OCI-LY3 (cell line): ENCODE results near the gene GALNT10.

Source experiments
- H2AFZ ChIP-seq: fragments of 200-600, 300-600 bp; shearing (Covaris generic); 2 replicates; pipeline ENCODE4 v1.6.0; 2014; ENCODE audit warnings: antibody characterized with exemption, low read depth, low read length
- H3K27ac ChIP-seq: fragments of 200-600, 300-600 bp; sonication (generic); 2 replicates; pipeline ENCODE4 v1.5.1; 2014; ENCODE audit warnings: mild to moderate bottlenecking, low read length, moderate library complexity, mixed read lengths
- H3K27me3 ChIP-seq: fragments of 200-600, 300-600 bp; sonication (generic); 2 replicates; pipeline ENCODE4 v1.6.1; 2014; ENCODE audit warnings: low read depth, low read length, mixed read lengths
- H3K36me3 ChIP-seq: fragments of 200-600, 300-600 bp; sonication (generic); replicated peaks from 2 replicates; pipeline ENCODE3; 2014; ENCODE audit warnings: low read depth, low read length, mixed read lengths
- H3K4me1 ChIP-seq: fragments of 300-600, 200-600 bp; sonication (generic); 2 replicates; pipeline ENCODE4 v1.6.1; 2014; ENCODE audit warnings: low read length, mixed read lengths
- H3K4me2 ChIP-seq: fragments of 200-600, 300-600 bp; sonication (generic); 2 replicates; pipeline ENCODE4 v1.6.1; 2014; ENCODE audit warnings: low read length, mixed read lengths
- H3K4me3 ChIP-seq: fragments of 300-600, 200-600 bp; sonication (generic); 2 replicates; pipeline ENCODE4 v1.5.1; 2014; ENCODE audit warnings: antibody characterized with exemption, mild to moderate bottlenecking, low read length, moderate library complexity
- H3K79me2 ChIP-seq: fragments of 300-600, 200-600 bp; shearing (Covaris generic); 2 replicates; pipeline ENCODE4 v1.6.1; 2014; ENCODE audit warnings: mild to moderate bottlenecking, low read length, mixed read lengths
- H3K9ac ChIP-seq: fragments of 300-600, 200-600 bp; shearing (Covaris generic); 2 replicates; pipeline ENCODE4 v1.6.0; 2014; ENCODE audit warnings: mild to moderate bottlenecking, low read length, moderate library complexity
- H3K9me3 ChIP-seq: fragments of 200-600, 300-600 bp; shearing (Covaris generic); 2 replicates; pipeline ENCODE4 v1.6.1; 2014; ENCODE audit warnings: low read length, mixed read lengths; ENCODE audit not compliant: insufficient read depth
- H4K20me1 ChIP-seq: fragments of 200-600, 300-600 bp; sonication (generic); 2 replicates; pipeline ENCODE4 v1.6.1; 2016; ENCODE audit warnings: low read length, mixed read lengths; ENCODE audit not compliant: insufficient read depth
- CTCF ChIP-seq: fragments of 200-600, 300-600 bp; sonication (generic); IDR thresholded peaks from 2 replicates; pipeline ENCODE4 v1.5.1; 2014; ENCODE audit warnings: antibody characterized with exemption, low read length, low read depth
- EZH2phosphoT487 ChIP-seq: fragments of 200-600 bp; shearing (Covaris generic); IDR thresholded peaks from 2 replicates; pipeline ENCODE4 v1.6.1; 2018; ENCODE audit warnings: antibody characterized with exemption, mixed run types, low read depth

GALNT10 gene

GRCh38 chr5:154406231-154406630, 215.7 kb downstream of the GALNT10 start:
- no peaks in the 10 kb centered on the region for H3K79me2 ChIP-seq
- H2AFZ ChIP-seq = no peak overlapping the region
- H3K9ac ChIP-seq = no peak overlapping the region

GRCh38 chr5:154406826-154407225, 216.3 kb downstream of the GALNT10 start:
- TF ChIP-seq CTCF (no peak), EZH2phosphoT487 (no peak)

More at GRCh38 chr5:154406231-154406630, 215.7 kb downstream of the GALNT10 start:
- H3K4me2 ChIP-seq = no peak overlapping the region
- no peaks in the 10 kb centered on the region for H3K27me3 ChIP-seq
- no peaks in the 10 kb centered on the region for H3K4me1 ChIP-seq
- H3K9me3 ChIP-seq = no peaks in the 10 kb centered on the region
- no peaks in the 10 kb centered on the region for H3K36me3 ChIP-seq
- H3K27ac ChIP-seq = no peak overlapping the region
- H4K20me1 ChIP-seq = no peaks in the 10 kb centered on the region
- no peak overlapping the region for H3K4me3 ChIP-seq
- TF ChIP-seq CTCF (no peak), EZH2phosphoT487 (no peak)

GRCh38 chr5:154408811-154409210, 218.3 kb downstream of the GALNT10 start:
- Histone ChIP-seq H3K79me2 (no peaks in the 10 kb centered on the region), H3K36me3 (no peaks in the 10 kb centered on the region), H3K27me3 (no peaks in the 10 kb centered on the region), H3K9me3 (no peaks in the 10 kb centered on the region), H3K9ac (no peak overlapping the region), H2AFZ (no peak overlapping the region), H4K20me1 (no peaks in the 10 kb centered on the region), H3K4me3 (no peak overlapping the region), H3K4me2 (no peak overlapping the region), H3K27ac (no peak overlapping the region), H3K4me1 (no peaks in the 10 kb centered on the region)
- no peak for TF ChIP-seq CTCF
- no peak for TF ChIP-seq EZH2phosphoT487

More at GRCh38 chr5:154406826-154407225, 216.3 kb downstream of the GALNT10 start:
- Histone ChIP-seq H3K36me3 (no peaks in the 10 kb centered on the region), H3K4me2 (no peak overlapping the region), H2AFZ (no peak overlapping the region), H3K27me3 (no peaks in the 10 kb centered on the region), H3K27ac (no peak overlapping the region), H3K4me1 (no peaks in the 10 kb centered on the region), H4K20me1 (no peaks in the 10 kb centered on the region), H3K9ac (no peak overlapping the region), H3K4me3 (no peak overlapping the region), H3K9me3 (no peaks in the 10 kb centered on the region), H3K79me2 (no peaks in the 10 kb centered on the region)

GRCh38 chr5:154409230-154409840, 218.8 kb downstream of the GALNT10 start:
- H3K9ac ChIP-seq = no peak overlapping the region
- TF ChIP-seq CTCF = no peak
- no peak for TF ChIP-seq EZH2phosphoT487
- H3K4me1 ChIP-seq = no peaks in the 10 kb centered on the region
- H3K9me3 ChIP-seq = no peaks in the 10 kb centered on the region
- no peaks in the 10 kb centered on the region for H4K20me1 ChIP-seq
- no peak overlapping the region for H3K4me2 ChIP-seq
- H3K36me3 ChIP-seq = no peaks in the 10 kb centered on the region
- no peaks in the 10 kb centered on the region for H3K27me3 ChIP-seq
- H3K27ac ChIP-seq = no peak overlapping the region
- no peak overlapping the region for H2AFZ ChIP-seq
- no peaks in the 10 kb centered on the region for H3K79me2 ChIP-seq
- H3K4me3 ChIP-seq = no peak overlapping the region
